ENCODE data around the gene TDRD7. TPM values are rescaled to one million over a fixed set of nuclear protein-coding genes. Genes with fewer than 3 reads are reported as not detected.

Gene TDRD7
- total and polyA plus RNA-seq, 2 of the 13 experiments (the other 11 are each of a cell fraction or from before 2014, with no cell fraction given) = 9.8 to 15.5 TPM

- ChIA-PET POLR2A (no interaction called here), CTCF (ENCODE audit: low intra/inter-chr PET ratio, low total read pairs) (no interaction called here)
- intact Hi-C loops (cut with micrococcal nuclease; ENCODE audit: unreplicated experiment) (no loop called here), in situ Hi-C loops (cut with HindIII; ENCODE audit: extremely low pct_ligation_motif_present, low pct_unique_long_range_greater_than_20kb) (no loop called here)
- H3K4me3 ChIP-seq (replicated peaks in 1 of 3; ENCODE audit: insufficient read depth in 1 of 3, low read depth in 2 of 3, low read length in 3 of 3) = no peak overlapping the region
- no peak for TF ChIP-seq IRF2 (CRISPR knock-in tag; IDR thresholded peaks at IDR 0.05)
- no peak for TF ChIP-seq FOSL2 (CRISPR knock-in tag; IDR thresholded peaks at IDR 0.05)
- TF ChIP-seq ATRX (CRISPR knock-in tag; IDR thresholded peaks at IDR 0.05; ENCODE audit: borderline replicate concordance) = no peak
- no peak for TF ChIP-seq SNAPC2 (CRISPR knock-in tag; IDR thresholded peaks at IDR 0.05)
- TF ChIP-seq MATR3 (CRISPR knock-in tag; IDR thresholded peaks at IDR 0.05) = no peak
- no peak for TF ChIP-seq ZNF251 (CRISPR knock-in tag; IDR thresholded peaks at IDR 0.05)
- no peak for TF ChIP-seq PITX1 (CRISPR knock-in tag; IDR thresholded peaks at IDR 0.05)
- TF ChIP-seq ZSCAN20 (CRISPR knock-in tag; IDR thresholded peaks at IDR 0.05; ENCODE audit: borderline replicate concordance) = no peak
- TF ChIP-seq XBP1 (CRISPR knock-in tag; IDR thresholded peaks at IDR 0.05) = no peak
- TF ChIP-seq MLX (CRISPR knock-in tag; IDR thresholded peaks at IDR 0.05) = no peak
- TF ChIP-seq SRSF9 (IDR thresholded peaks at IDR 0.05; ENCODE audit: borderline replicate concordance, insufficient read depth, low read depth, low read length, poor library complexity, severe bottlenecking) = no peak
- TF ChIP-seq, protein P1, sequence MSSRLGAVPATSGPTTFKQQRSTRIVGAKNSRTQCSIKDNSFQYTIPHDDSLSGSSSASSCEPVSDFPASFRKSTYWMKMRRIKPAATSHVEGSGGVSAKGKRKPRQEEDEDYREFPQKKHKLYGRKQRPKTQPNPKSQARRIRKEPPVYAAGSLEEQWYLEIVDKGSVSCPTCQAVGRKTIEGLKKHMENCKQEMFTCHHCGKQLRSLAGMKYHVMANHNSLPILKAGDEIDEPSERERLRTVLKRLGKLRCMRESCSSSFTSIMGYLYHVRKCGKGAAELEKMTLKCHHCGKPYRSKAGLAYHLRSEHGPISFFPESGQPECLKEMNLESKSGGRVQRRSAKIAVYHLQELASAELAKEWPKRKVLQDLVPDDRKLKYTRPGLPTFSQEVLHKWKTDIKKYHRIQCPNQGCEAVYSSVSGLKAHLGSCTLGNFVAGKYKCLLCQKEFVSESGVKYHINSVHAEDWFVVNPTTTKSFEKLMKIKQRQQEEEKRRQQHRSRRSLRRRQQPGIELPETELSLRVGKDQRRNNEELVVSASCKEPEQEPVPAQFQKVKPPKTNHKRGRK (CRISPR knock-in tag; IDR thresholded peaks at IDR 0.05) = no peak
- no TSS peak for BruUV-seq (replicated peaks)
- H3K9me3 ChIP-seq (ENCODE audit: low read length) = no peaks in the 10 kb centered on the region
- H3K36me3 ChIP-seq (replicated peaks in 1 of 2; ENCODE audit: control insufficient read depth in 1 of 2, insufficient read depth in 2 of 2, low read length in 2 of 2) = no peaks in the 10 kb centered on the region
- no peaks in the 10 kb centered on the region for H4K20me1 ChIP-seq (ENCODE audit: insufficient read depth, low read length)
- WGBS (ENCODE audit: low lambda C conversion rate) = 44% methylated on average over 6 of the region's 6 CpGs
- FAIRE-seq (no peak), ATAC-seq (no peak), DNase-seq (ENCODE audit: low spot score) (no peak)
- no peak overlapping the region for H3K27ac ChIP-seq (ENCODE audit: extremely low read length, insufficient read depth, low read length)
- H3K79me2 ChIP-seq (ENCODE audit: insufficient read depth, low read length) = no peaks in the 10 kb centered on the region
- no peaks in the 10 kb centered on the region for H3K4me1 ChIP-seq (ENCODE audit: insufficient read depth, low read length)
- H3K4me2 ChIP-seq (ENCODE audit: low read depth, low read length) = no peak overlapping the region
- no peak overlapping the region for H2AFZ ChIP-seq (ENCODE audit: low read length)
- no peak overlapping the region for H3K9ac ChIP-seq (ENCODE audit: insufficient read depth, low read depth, low read length)
- H3K27me3 ChIP-seq (ENCODE audit: control insufficient read depth in 1 of 2, insufficient read depth in 2 of 2, low read length in 2 of 2) = peaks cover 3 to 43% of the 10 kb centered on the region in 2 experiments; a peak in 2 of 5 replicates
These were observed 107.0 kb downstream of the TDRD7 start for GRCh38 chr9:97518909-97519307.

Measured in HepG2 (cell line).